Activated naive CD4-positive, alpha-beta T cell treated with anti-CD3 and anti-CD28 coated beads, Interleukin-2, amount 50 U/mL, for 16 hours (primary cell): ENCODE results near the gene MMP20.

Source experiments
- DNase-seq: peaks from one replicate; pipeline ENCODE4 v3.0.0-alpha.2; 2020

The MMP20 gene

GRCh38 chr11:102622258-102622657 lies 2.9 kb downstream of the MMP20 start:
- no peak for DNase-seq

GRCh38 chr11:102620818-102621561 lies 4.1 kb downstream of the MMP20 start:
- DNase-seq, result no peak

- no peak for DNase-seq
Measured at GRCh38 chr11:102620179-102620578, 5.0 kb downstream of the MMP20 start.

- no peak for DNase-seq
Measured at GRCh38 chr11:102617466-102618008, 7.6 kb downstream of the MMP20 start.

GRCh38 chr11:102615894-102616432 lies 9.2 kb downstream of the MMP20 start:
- no peak for DNase-seq

- DNase-seq, result no peak
Measured at GRCh38 chr11:102615077-102615893, 9.8 kb downstream of the MMP20 start.

GRCh38 chr11:102614485-102614884 lies 10.6 kb downstream of the MMP20 start:
- no peak for DNase-seq

GRCh38 chr11:102614031-102614430 lies 11.1 kb downstream of the MMP20 start:
- DNase-seq, result no peak

GRCh38 chr11:102613450-102613849 lies 11.7 kb downstream of the MMP20 start:
- no peak for DNase-seq

GRCh38 chr11:102611291-102611690 lies 13.8 kb downstream of the MMP20 start:
- DNase-seq, result no peak

- DNase-seq, result no peak
Measured at GRCh38 chr11:102610200-102610599, 14.9 kb downstream of the MMP20 start.

GRCh38 chr11:102608699-102609098 lies 16.4 kb downstream of the MMP20 start:
- DNase-seq, result no peak

- DNase-seq, result no peak
Measured at GRCh38 chr11:102604875-102605274, 20.3 kb downstream of the MMP20 start.

- DNase-seq, result no peak
Measured at GRCh38 chr11:102604011-102604410, 21.1 kb downstream of the MMP20 start.

GRCh38 chr11:102603576-102603975 lies 21.6 kb downstream of the MMP20 start:
- DNase-seq, result no peak

- DNase-seq, result no peak
Measured at GRCh38 chr11:102603091-102603490, 22.0 kb downstream of the MMP20 start.

GRCh38 chr11:102600666-102601065 lies 24.5 kb downstream of the MMP20 start:
- no peak for DNase-seq

- DNase-seq, result no peak
Measured at GRCh38 chr11:102599642-102600261, 25.4 kb downstream of the MMP20 start.

- no peak for DNase-seq
Measured at GRCh38 chr11:102598272-102598671, 26.9 kb downstream of the MMP20 start.

- DNase-seq, result no peak
Measured at GRCh38 chr11:102596578-102596977, 28.6 kb downstream of the MMP20 start.

- DNase-seq, result no peak
Measured at GRCh38 chr11:102592634-102593581, 32.2 kb downstream of the MMP20 start.

GRCh38 chr11:102592131-102592530 lies 33.0 kb downstream of the MMP20 start:
- DNase-seq, result no peak
